Mucosa of rectum (tissue), 2 donors: ENCODE data around the gene KPNB1.

Source experiments
- H3K27ac ChIP-seq, 2 donors: one replicate each; pipeline ENCODE4 v1.7.0; 2013; ENCODE audit warnings: inconsistent platforms in 2 of 2, low read depth in 2 of 2, low read length in 2 of 2
- H3K27me3 ChIP-seq, 2 donors: one replicate each; pipeline ENCODE4 v1.7.0; 2013; ENCODE audit warnings: low read length in 2 of 2; ENCODE audit not compliant: control insufficient read depth in 2 of 2, insufficient read depth in 2 of 2
- H3K36me3 ChIP-seq, 2 donors: one replicate each; pipeline ENCODE4 v1.7.0; 2013; ENCODE audit warnings: low read length in 2 of 2; ENCODE audit not compliant: control insufficient read depth in 2 of 2, insufficient read depth in 2 of 2
- H3K4me1 ChIP-seq, 2 donors: one replicate each; pipeline ENCODE4 v1.7.0; 2013; ENCODE audit warnings: low read length in 2 of 2, mild to moderate bottlenecking in 1 of 2; ENCODE audit not compliant: control insufficient read depth in 2 of 2, insufficient read depth in 2 of 2
- H3K4me3 ChIP-seq, 2 donors: one replicate each; pipeline ENCODE4 v1.7.0; 2013; ENCODE audit warnings: low read length in 2 of 2
- H3K9ac ChIP-seq, 2 donors: one replicate each; pipeline ENCODE4 v1.7.0; 2013; ENCODE audit warnings: low read length in 2 of 2, low read depth in 1 of 2, mild to moderate bottlenecking in 1 of 2
- H3K9me3 ChIP-seq, 2 donors: one replicate each; pipeline ENCODE4 v1.7.0; 2013; ENCODE audit warnings: low read length in 2 of 2; ENCODE audit not compliant: control insufficient read depth in 2 of 2
- donor health status: healthy.
- donor health status: Normal muscosa, but diverticular disease.

Gene KPNB1

GRCh38 chr17:47696717-47697642, 47.3 kb downstream of the KPNB1 start:
- H3K4me3 ChIP-seq = no peak overlapping the region
- no peaks in the 10 kb centered on the region for H3K36me3 ChIP-seq

GRCh38 chr17:47697906-47698711, 48.4 kb downstream of the KPNB1 start:
- Histone ChIP-seq H3K27me3 (peaks cover 0 to 4% of the 10 kb centered on the region in 2 donors), H3K36me3 (no peaks in the 10 kb centered on the region), H3K4me1 (peaks cover 9 to 10% of the 10 kb centered on the region in 2 donors), H3K27ac (no peak overlapping the region), H3K9ac (no peak overlapping the region), H3K4me3 (no peak overlapping the region), H3K9me3 (no peaks in the 10 kb centered on the region)

More at GRCh38 chr17:47696717-47697642, 47.3 kb downstream of the KPNB1 start:
- no peak overlapping the region for H3K9ac ChIP-seq
- H3K27ac ChIP-seq = no peak overlapping the region
- H3K4me1 ChIP-seq = peaks cover 11 to 19% of the 10 kb centered on the region in 2 donors
- no peaks in the 10 kb centered on the region for H3K9me3 ChIP-seq
- H3K27me3 ChIP-seq = peaks cover 3 to 7% of the 10 kb centered on the region in 2 donors

GRCh38 chr17:47698749-47699535, 49.2 kb downstream of the KPNB1 start:
- H3K4me3 ChIP-seq = no peak overlapping the region
- H3K27me3 ChIP-seq = peaks cover 0 to 4% of the 10 kb centered on the region in 2 donors
- no peak overlapping the region for H3K27ac ChIP-seq
- no peaks in the 10 kb centered on the region for H3K9me3 ChIP-seq
- H3K36me3 ChIP-seq = no peaks in the 10 kb centered on the region
- H3K9ac ChIP-seq = no peak overlapping the region
- peaks cover 5 to 7% of the 10 kb centered on the region in 2 donors for H3K4me1 ChIP-seq

- peaks cover 0 to 4% of the 10 kb centered on the region in 2 donors for H3K27me3 ChIP-seq
- no peak overlapping the region for H3K27ac ChIP-seq
- no peak overlapping the region for H3K4me3 ChIP-seq
- H3K4me1 ChIP-seq = peaks cover 5 to 8% of the 10 kb centered on the region in 2 donors
- H3K36me3 ChIP-seq = no peaks in the 10 kb centered on the region
- no peaks in the 10 kb centered on the region for H3K9me3 ChIP-seq
- H3K9ac ChIP-seq = no peak overlapping the region
Observed at GRCh38 chr17:47699536-47699840, 49.8 kb downstream of the KPNB1 start.

- peaks cover 0 to 2% of the 10 kb centered on the region in 2 donors for H3K4me1 ChIP-seq
- H3K9ac ChIP-seq = no peak overlapping the region
- H3K27me3 ChIP-seq = no peaks in the 10 kb centered on the region
- no peak overlapping the region for H3K4me3 ChIP-seq
- no peaks in the 10 kb centered on the region for H3K9me3 ChIP-seq
- H3K36me3 ChIP-seq = no peaks in the 10 kb centered on the region
- no peak overlapping the region for H3K27ac ChIP-seq
Observed at GRCh38 chr17:47700471-47701449, 51.0 kb downstream of the KPNB1 start.

GRCh38 chr17:47701608-47702007, 51.9 kb downstream of the KPNB1 start:
- no peaks in the 10 kb centered on the region for H3K36me3 ChIP-seq
- peaks cover under 1 to 2% of the 10 kb centered on the region in 2 donors for H3K4me1 ChIP-seq
- no peaks in the 10 kb centered on the region for H3K27me3 ChIP-seq
- H3K9me3 ChIP-seq = no peaks in the 10 kb centered on the region
- no peak overlapping the region for H3K9ac ChIP-seq
- no peak overlapping the region for H3K27ac ChIP-seq
- H3K4me3 ChIP-seq = no peak overlapping the region

- no peak overlapping the region for H3K4me3 ChIP-seq
- no peaks in the 10 kb centered on the region for H3K9me3 ChIP-seq
- no peak overlapping the region for H3K27ac ChIP-seq
- peaks cover 2 to 7% of the 10 kb centered on the region in 2 donors for H3K4me1 ChIP-seq
- H3K9ac ChIP-seq = no peak overlapping the region
- H3K27me3 ChIP-seq = no peaks in the 10 kb centered on the region
- H3K36me3 ChIP-seq = no peaks in the 10 kb centered on the region
Observed at GRCh38 chr17:47702391-47702995, 52.8 kb downstream of the KPNB1 start.

GRCh38 chr17:47703191-47703591, 53.5 kb downstream of the KPNB1 start:
- Histone ChIP-seq H3K9ac (no peak overlapping the region), H3K4me3 (peak overlapping the region in 1 of 2 donors; percentile 26), H3K9me3 (no peaks in the 10 kb centered on the region), H3K27me3 (no peaks in the 10 kb centered on the region), H3K27ac (peak overlapping the region in 1 of 2 donors; percentile 16), H3K4me1 (peaks cover 2 to 7% of the 10 kb centered on the region in 2 donors), H3K36me3 (no peaks in the 10 kb centered on the region)

- no peaks in the 10 kb centered on the region for H3K36me3 ChIP-seq
- no peaks in the 10 kb centered on the region for H3K9me3 ChIP-seq
- no peaks in the 10 kb centered on the region for H3K27me3 ChIP-seq
- H3K4me3 ChIP-seq = no peak overlapping the region
- H3K9ac ChIP-seq = no peak overlapping the region
- peak overlapping the region in 1 of 2 donors; percentile 16 for H3K27ac ChIP-seq
- peaks cover 2 to 7% of the 10 kb centered on the region in 2 donors for H3K4me1 ChIP-seq
Observed at GRCh38 chr17:47703671-47704070, 54.0 kb downstream of the KPNB1 start.
